ENCODE data around the gene ABCD4.

DNA sequence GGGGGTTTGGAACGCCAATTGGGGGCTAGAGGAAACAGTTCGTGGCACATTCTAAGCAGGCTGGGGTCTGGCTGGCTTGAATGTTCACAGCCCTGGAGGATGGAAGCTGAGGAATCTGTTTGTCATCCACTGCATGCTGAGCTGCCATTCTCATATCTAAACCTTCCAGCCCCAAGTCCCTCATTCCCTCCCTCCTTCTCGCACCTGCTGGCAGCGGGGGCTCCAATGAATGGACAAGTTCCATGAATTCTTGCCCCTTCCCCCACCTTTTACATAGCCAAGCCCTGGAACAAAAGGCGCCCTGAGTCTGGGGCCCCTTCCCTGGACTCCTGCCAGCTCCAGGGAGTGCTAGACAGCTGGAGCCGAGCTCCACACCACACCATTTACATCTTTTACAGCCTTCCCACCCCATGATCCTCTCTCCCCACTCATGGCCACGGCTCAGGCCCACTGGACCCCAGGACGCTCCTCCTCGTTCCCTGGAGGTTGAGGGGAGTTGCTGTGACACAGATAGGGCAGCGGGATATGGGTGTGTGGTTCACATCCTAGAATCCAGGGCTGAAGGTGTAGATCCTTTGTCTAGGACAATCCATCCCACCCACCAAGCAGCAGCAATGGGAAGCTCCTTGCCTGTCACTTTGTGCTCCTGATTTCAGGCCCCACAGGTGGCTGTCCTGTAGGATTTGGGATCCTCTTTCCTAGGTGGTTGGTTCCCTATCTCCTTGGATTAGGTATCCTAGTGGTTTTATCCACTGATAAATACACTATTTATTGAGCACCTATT lies 23.8 kb upstream of the ABCD4 start:
- TF ChIP-seq, protein P1, sequence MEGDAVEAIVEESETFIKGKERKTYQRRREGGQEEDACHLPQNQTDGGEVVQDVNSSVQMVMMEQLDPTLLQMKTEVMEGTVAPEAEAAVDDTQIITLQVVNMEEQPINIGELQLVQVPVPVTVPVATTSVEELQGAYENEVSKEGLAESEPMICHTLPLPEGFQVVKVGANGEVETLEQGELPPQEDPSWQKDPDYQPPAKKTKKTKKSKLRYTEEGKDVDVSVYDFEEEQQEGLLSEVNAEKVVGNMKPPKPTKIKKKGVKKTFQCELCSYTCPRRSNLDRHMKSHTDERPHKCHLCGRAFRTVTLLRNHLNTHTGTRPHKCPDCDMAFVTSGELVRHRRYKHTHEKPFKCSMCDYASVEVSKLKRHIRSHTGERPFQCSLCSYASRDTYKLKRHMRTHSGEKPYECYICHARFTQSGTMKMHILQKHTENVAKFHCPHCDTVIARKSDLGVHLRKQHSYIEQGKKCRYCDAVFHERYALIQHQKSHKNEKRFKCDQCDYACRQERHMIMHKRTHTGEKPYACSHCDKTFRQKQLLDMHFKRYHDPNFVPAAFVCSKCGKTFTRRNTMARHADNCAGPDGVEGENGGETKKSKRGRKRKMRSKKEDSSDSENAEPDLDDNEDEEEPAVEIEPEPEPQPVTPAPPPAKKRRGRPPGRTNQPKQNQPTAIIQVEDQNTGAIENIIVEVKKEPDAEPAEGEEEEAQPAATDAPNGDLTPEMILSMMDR (tag by site-specific recombination; IDR thresholded peaks at IDR 0.05), result no peak
- TF ChIP-seq ZNF266 (tag by site-specific recombination; IDR thresholded peaks at IDR 0.05; ENCODE audit: low read depth) (no peak), ZNF24 (tag by site-specific recombination; IDR thresholded peaks at IDR 0.05) (no peak), ZNF292 (tag by site-specific recombination; IDR thresholded peaks at IDR 0.05; ENCODE audit: borderline replicate concordance, low read depth) (no peak), KLF9 (tag by site-specific recombination; IDR thresholded peaks at IDR 0.05; ENCODE audit: low read depth) (no peak), BCL11A (tag by site-specific recombination; IDR thresholded peaks at IDR 0.05; ENCODE audit: low read depth) (no peak)
- TF ChIP-seq, protein P2, sequence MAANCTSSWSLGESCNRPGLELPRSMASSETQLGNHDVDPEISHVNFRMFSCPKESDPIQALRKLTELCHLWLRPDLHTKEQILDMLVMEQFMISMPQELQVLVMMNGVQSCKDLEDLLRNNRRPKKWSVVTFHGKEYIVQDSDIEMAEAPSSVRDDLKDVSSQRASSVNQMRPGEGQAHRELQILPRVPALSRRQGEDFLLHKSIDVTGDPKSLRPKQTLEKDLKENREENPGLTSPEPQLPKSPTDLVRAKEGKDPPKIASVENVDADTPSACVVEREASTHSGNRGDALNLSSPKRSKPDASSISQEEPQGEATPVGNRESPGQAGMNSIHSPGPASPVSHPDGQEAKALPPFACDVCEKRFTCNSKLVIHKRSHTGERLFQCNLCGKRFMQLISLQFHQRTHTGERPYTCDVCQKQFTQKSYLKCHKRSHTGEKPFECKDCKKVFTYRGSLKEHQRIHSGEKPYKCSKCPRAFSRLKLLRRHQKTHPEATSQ (tag by site-specific recombination; IDR thresholded peaks at IDR 0.05), result no peak

Measured in HEK293 (cell line).